ENCODE data around the gene CFAP43.
A peak's percentile ranks its signal among the peaks of the same experiment; 100 is the strongest.

The CFAP43 gene

DNA sequence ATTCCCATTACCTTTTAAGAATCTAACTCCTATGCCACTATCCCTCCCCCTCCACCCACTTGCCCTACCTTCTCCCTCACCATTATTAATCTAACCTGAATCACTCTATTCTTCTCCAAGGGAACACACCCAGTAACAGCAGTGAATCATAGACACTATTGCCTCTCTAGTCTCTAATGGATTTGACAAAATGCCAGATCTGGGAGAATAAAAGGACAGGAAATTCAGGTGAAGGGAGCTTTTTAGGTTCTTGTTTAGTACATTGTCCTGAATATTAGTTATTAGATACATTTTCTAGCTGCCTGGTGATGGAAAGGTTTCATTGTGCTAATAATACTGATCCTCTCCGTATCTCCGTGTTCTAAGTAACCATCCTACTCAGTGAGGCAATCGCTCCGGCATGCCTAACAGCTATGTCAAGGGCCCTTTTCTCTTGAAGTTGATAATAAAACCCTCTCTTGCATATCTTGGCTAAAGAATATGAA is 114.3 kb downstream of the CFAP43 start:
- peaks cover 20% of the 10 kb centered on the region for H3K4me1 Mint-ChIP-seq
- no peak for ATAC-seq

DNA sequence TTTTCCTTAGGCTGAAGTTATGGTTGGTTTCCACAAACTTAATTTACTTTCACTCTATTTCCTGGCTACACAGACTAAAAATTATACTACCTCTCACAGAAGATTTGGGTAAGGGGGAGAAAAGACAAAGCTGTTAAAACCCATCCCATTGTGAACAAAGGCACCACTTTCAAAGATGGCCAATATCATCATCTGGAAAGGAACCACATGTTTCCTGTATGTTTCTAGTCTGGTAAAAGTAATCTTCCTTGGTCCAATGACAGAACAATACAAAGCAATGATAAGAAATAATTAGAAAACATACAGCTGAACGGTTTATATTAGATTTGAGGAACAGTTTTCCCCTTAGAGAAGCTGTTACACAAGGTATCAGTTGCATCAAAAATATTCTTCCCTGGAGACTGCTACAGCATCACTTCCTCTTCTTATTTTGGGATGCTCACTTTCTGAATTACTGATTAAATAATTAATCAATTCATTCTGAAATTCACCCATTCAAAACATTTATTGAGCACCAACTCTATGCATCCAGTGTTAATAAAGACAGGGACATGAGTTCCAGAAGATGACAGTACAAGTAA is 118.7 kb downstream of the CFAP43 start:
- Mint-ChIP-seq H3K4me3 (no peak overlapping the region), H3K27ac (peak overlapping the region in 1 of 2 donors; percentile 38), H3K4me1 (peaks cover 9% of the 10 kb centered on the region), H3K27me3 (peaks cover 15% of the 10 kb centered on the region), H3K9me3 (no peaks in the 10 kb centered on the region)
- no peak for DNase-seq
- ATAC-seq = no peak

More for the DNA sequence above, 114.3 kb downstream of the CFAP43 start:
- H3K27ac Mint-ChIP-seq = no peak overlapping the region
- no peak overlapping the region for H3K4me3 Mint-ChIP-seq
- no peak for DNase-seq
- peaks cover 7% of the 10 kb centered on the region for H3K27me3 Mint-ChIP-seq
- H3K9me3 Mint-ChIP-seq = no peaks in the 10 kb centered on the region

DNA sequence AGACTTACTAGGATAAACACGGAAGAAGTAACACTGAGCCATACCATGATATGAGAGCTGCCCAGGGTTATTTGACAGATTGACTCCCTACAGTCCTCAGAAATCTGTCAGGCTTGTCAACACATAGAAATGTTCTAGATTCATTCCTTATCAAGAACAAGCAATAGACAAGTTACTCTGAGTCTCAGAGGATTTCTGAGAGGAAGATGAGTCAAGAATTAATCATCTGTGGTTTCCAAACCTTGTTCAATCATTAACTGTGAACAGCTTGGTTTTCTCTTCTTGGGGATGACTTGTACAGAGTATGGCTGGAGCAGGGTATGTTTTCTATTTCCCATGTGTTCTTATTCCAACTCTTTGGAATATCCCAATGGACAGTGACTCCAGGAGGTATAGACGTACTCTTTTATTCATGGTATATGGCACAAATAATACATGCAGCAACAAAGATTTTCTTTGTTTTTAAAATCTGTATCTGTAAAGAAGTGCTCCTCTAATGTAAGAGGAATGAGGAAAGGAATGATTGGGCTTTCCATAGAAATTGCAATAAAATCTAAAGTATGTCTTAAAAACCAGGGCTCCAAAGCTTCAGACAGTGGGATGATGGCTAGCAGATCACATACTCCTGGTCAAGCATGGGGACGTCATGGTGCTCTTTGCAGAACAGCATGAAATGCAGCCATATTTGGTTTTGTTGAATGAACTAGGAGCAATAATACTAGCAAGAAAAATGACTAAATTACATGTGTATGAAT is 122.1 kb downstream of the CFAP43 start:
- Mint-ChIP-seq H3K27ac (no peak overlapping the region), H3K9me3 (no peaks in the 10 kb centered on the region), H3K4me3 (no peak overlapping the region), H3K27me3 (peaks cover 8% of the 10 kb centered on the region), H3K4me1 (peaks cover 9% of the 10 kb centered on the region)
- ATAC-seq (peak; percentile 92), DNase-seq (no peak)

DNA sequence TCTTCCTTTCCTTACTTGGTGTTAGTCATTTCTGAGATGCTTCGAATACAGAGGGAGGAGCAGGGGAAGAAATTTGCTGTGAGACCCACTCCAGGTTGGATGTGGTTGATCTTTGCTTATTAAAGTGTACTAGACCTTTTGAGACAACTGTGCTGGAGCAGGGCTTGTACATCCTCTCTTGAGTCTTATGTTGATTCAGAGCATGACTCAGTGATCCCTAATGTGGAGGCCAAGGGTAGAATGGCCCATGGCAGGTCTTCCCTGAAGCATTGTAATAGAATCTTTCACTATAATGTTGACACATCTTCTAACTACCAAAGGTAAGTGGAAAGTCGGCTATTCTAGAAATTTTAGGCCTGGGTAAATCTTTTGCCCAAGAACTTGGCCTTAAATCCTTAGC is 127.2 kb downstream of the CFAP43 start:
- Mint-ChIP-seq H3K4me3 (no peak overlapping the region), H3K4me1 (peaks cover 13% of the 10 kb centered on the region), H3K9me3 (no peaks in the 10 kb centered on the region), H3K27ac (no peak overlapping the region), H3K27me3 (no peaks in the 10 kb centered on the region)
- ATAC-seq = no peak
- DNase-seq = no peak

DNA sequence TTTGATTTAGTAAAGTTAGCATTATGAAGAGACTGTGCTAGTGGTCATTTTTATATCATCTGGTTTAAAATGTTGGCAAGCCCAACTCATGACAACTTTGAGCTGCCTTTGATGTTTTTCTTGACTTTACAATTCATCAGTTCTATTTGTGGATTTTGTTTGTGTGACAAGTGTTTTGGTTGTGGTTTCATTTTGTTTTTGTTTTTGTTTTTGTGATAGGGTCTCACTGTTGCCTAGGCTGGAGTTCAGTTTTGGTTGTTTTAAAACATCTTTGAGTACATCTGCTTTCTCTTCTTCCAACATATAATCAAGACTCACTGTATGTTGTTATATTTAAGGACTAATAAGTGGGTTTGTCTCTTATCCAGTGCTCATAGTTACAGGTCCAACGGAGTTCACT is 127.7 kb downstream of the CFAP43 start:
- Mint-ChIP-seq H3K9me3 (no peaks in the 10 kb centered on the region), H3K27me3 (no peaks in the 10 kb centered on the region), H3K4me3 (no peak overlapping the region), H3K27ac (no peak overlapping the region), H3K4me1 (peaks cover 8% of the 10 kb centered on the region)
- ATAC-seq (no peak), DNase-seq (no peak)

DNA sequence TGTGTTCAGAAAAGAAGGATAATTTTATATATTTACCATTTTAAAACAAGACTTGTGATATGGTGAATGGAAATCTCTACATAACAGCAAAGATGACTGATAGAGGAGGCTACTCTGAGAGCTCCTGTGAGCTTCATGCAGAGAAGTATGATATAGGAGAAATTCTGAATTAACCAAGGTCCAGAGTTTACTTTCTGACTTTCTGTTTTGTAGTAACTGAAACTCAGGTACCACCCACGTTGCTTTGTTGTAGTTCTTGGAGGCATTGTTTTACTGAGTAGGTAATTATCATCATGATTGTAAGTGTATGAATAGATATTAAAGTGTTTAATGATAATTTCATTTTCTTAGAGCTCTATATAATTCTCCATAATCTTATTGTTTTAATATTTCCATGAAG is 128.2 kb downstream of the CFAP43 start:
- no peak overlapping the region for H3K27ac Mint-ChIP-seq
- no peak for ATAC-seq

DNA sequence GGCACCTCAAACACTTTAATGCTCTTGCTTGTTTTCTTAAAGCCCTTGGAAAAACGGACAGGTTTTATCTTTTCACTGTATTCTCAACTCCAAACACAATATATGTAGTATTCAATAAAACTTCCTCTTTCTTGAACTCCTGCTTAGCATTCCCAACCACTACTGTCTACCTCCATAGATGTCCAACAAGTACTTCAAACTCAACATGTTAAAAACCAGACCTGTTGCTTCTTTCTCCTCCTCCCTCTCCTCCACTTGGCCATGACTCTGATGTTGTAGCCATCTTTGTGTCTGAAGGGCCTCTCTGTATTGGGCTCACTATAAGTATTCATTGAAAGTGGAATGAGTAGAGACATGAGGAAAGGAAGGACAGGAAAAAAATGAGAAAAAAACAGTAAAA is 130.3 kb downstream of the CFAP43 start:
- Mint-ChIP-seq H3K27ac (no peak overlapping the region), H3K27me3 (no peaks in the 10 kb centered on the region), H3K4me1 (peaks cover 8% of the 10 kb centered on the region), H3K4me3 (no peak overlapping the region), H3K9me3 (no peaks in the 10 kb centered on the region)
- ATAC-seq (no peak), DNase-seq (no peak)

More for the DNA sequence above, 128.2 kb downstream of the CFAP43 start:
- H3K4me3 Mint-ChIP-seq = no peak overlapping the region
- peaks cover 8% of the 10 kb centered on the region for H3K4me1 Mint-ChIP-seq
- no peaks in the 10 kb centered on the region for H3K9me3 Mint-ChIP-seq
- DNase-seq = no peak
- no peaks in the 10 kb centered on the region for H3K27me3 Mint-ChIP-seq

DNA sequence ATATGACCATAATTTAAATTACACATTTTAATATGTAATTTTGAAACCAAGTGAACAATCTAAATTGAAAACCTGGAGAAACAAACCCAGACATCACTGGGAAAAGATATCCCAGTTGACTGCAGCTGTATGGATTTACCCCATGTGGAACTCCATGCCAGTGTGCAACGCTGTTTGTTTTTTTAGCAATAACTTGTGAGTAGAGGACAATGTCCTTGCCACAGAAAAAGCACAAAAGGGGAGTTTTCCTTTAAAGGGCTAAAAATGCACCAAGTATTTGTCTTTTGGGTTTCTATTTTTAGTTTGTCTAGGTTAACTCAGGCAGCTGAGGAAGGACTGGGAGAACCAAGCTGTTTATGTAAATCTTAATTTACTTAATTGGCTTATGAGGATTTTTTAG is 131.4 kb downstream of the CFAP43 start:
- H3K27me3 Mint-ChIP-seq = no peaks in the 10 kb centered on the region
- H3K9me3 Mint-ChIP-seq = no peaks in the 10 kb centered on the region
- DNase-seq (no peak), ATAC-seq (no peak)
- H3K27ac Mint-ChIP-seq = no peak overlapping the region
- no peak overlapping the region for H3K4me3 Mint-ChIP-seq
- H3K4me1 Mint-ChIP-seq = peaks cover 8% of the 10 kb centered on the region

DNA sequence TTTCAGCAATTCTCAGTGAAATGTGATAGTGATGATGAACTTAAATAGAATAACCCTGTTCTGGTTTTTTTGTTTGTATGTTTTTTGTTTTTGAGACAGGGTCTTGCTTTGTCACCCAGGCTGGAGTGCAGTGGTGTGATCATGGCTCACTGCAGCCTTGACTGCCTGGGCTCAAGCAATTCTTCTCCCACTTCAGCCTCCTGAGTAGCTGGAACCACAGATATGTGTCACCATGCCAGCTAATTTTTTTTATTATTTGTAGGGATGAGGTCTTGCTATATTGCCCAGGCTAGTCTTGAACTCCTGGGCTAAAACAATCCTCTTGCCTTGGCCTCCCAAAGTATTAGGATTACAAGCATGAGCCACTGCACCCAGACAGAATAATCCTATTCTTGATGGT is 132.2 kb downstream of the CFAP43 start:
- no peaks in the 10 kb centered on the region for H3K27me3 Mint-ChIP-seq
- DNase-seq (no peak), ATAC-seq (no peak)
- H3K27ac Mint-ChIP-seq = no peak overlapping the region
- H3K9me3 Mint-ChIP-seq = no peaks in the 10 kb centered on the region
- H3K4me1 Mint-ChIP-seq = peaks cover 6% of the 10 kb centered on the region
- no peak overlapping the region for H3K4me3 Mint-ChIP-seq

DNA sequence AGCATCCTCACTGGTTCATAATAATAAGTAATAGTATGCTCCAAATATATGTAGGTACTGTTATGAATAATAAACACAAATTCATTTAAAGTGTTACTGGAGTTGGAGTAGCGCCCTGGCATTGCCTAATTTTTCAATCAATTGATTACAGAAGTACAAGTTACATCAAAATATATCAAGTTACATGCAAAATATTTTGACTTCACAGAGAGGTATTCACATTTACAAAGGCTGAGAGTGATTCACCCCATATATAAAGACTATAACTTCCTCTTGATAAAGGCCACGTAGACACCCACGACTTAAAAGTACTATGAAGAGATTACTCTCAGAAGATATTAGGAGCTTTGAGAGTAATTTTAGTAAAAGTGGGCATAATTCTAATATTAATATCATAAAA is 132.9 kb downstream of the CFAP43 start:
- no peak overlapping the region for H3K27ac Mint-ChIP-seq
- H3K9me3 Mint-ChIP-seq = no peaks in the 10 kb centered on the region
- DNase-seq = no peak

DNA sequence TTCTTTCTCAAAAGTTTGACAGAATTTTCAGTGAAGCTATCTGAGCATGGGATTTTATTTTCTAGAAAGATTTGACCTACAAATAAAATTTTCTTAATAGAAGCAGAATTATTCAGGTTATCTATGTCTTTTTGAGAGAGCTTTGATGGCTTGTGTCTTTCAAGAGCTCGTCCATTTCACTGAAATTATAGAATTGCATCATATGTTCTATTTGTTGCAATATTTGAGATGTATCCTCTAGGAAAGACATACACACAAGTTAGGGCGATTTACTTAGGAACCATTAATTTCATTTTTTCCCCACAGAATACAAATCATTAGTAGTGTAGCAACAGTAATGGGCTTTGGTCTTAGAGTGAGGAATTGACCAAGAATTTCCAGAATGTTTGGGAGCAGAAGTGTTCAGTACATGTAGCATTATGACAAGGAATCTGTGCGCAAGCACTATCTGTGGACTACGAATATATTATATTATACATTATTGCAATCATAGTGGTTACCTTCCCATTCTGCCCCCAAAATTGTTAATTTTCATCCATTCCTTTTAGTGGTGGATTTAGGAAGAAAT is 133.7 kb downstream of the CFAP43 start:
- Mint-ChIP-seq H3K4me1 (peaks cover 6% of the 10 kb centered on the region), H3K4me3 (no peak overlapping the region), H3K9me3 (no peaks in the 10 kb centered on the region), H3K27ac (no peak overlapping the region), H3K27me3 (no peaks in the 10 kb centered on the region)
- DNase-seq (no peak), ATAC-seq (no peak)

More for the DNA sequence above, 132.9 kb downstream of the CFAP43 start:
- Mint-ChIP-seq H3K27me3 (no peaks in the 10 kb centered on the region), H3K4me1 (no peaks in the 10 kb centered on the region), H3K4me3 (no peak overlapping the region)
- no peak for ATAC-seq

DNA sequence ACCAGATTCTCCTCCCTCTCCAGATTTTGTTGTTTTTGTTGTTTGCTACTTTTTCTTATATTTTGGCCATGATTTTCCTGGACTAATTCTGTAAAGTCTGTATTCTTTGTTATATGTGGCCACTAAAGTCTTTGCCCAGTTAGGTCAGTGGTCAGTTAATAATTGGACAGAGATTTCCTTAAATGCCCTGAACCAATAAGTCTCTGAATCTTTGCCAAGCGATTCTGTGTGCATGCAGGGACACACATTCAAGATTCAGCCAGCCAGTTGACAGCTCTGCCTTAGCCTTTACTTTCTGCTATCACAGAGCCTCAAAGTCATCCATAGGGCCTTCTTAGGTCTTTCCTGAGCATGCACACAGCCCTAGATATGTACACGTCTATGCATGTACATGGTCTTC is 135.5 kb downstream of the CFAP43 start:
- Mint-ChIP-seq H3K27me3 (no peaks in the 10 kb centered on the region), H3K4me3 (no peak overlapping the region), H3K27ac (no peak overlapping the region), H3K4me1 (peaks cover 6% of the 10 kb centered on the region), H3K9me3 (no peaks in the 10 kb centered on the region)
- DNase-seq = no peak
- no peak for ATAC-seq

DNA sequence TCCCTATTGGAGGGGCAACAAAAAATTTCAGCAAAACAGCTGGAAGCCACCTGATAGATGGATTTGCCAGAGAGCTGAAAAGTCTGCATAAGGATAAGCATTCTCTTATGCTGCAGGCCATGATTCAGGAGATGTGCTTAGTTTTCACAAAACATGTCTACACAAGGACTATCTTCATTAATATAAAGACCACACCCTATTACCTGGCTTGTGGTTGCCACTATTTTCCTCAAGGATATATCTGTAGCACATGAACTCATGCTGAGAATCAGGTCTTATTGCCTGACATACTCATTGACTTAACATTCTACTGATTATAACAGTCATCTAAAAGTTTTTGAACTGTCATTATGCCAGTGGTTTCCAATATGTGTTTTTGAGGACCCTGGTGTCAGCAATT is 139.4 kb downstream of the CFAP43 start:
- Mint-ChIP-seq H3K27me3 (no peaks in the 10 kb centered on the region), H3K27ac (no peak overlapping the region), H3K4me3 (no peak overlapping the region), H3K9me3 (no peaks in the 10 kb centered on the region), H3K4me1 (peaks cover 6% of the 10 kb centered on the region)
- no peak for ATAC-seq
- DNase-seq = no peak

DNA sequence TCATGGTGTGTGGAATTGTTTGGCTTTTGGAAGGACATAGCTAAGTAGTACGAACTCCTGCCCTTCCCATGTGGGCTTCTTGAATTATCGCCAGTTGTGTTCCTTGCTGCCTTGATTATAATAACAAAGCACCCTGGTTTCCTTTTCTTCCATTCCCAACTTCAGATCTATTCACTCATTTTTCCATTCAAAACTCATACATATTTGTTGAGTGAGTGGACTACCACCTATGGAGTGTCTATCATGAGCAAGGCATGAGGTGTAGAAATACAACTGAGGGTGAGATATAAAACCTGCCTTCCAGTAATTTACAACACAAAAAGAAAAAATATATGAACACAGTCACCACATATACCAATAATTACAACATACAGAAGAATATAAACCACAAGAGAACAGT is 141.6 kb downstream of the CFAP43 start:
- Mint-ChIP-seq H3K27me3 (no peaks in the 10 kb centered on the region), H3K4me1 (peaks cover 6% of the 10 kb centered on the region), H3K4me3 (no peak overlapping the region), H3K9me3 (no peaks in the 10 kb centered on the region), H3K27ac (no peak overlapping the region)
- ATAC-seq (no peak), DNase-seq (no peak)

DNA sequence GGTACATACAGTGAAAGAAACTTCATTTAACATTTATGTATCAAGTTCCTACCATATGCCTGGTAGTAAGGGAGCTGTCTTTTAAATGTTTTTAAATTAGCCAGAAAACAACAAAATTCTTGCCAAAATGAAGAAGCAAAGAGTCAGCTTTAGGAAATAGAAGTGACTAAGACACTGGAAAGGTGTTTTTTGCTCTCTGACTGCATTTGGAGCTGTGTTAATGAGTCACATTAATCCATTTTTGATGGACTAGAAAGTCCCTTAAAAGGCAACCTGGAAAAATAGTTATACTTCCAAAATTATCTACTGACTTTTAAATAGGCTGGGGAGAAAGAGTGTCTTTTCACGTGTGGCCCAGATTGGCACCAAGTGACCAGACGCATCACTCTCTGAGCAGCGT is 142.5 kb downstream of the CFAP43 start:
- DNase-seq = no peak
- ATAC-seq = no peak
- Mint-ChIP-seq H3K27me3 (no peaks in the 10 kb centered on the region), H3K27ac (no peak overlapping the region), H3K4me1 (peaks cover 6% of the 10 kb centered on the region), H3K4me3 (no peak overlapping the region), H3K9me3 (no peaks in the 10 kb centered on the region)

DNA sequence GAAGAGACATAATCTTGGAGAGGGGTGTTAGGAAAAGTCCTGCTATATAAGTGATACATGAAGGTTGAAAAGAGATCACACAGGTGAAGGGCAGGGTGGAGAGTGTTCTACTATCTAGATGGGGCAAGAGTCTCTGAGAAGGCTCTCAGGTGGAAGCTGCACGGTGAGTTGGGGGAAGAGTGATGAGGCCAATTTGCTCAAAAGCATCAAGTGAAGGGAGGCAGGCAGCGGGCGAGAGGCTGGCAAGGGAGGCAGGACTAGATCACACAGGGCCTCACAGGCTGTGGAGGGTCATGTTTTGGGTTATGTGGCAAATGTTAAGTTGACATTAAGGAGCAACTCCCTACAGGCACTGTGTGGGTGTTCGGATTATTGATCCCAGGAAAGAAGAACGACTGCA is 143.9 kb downstream of the CFAP43 start:
- H3K27ac Mint-ChIP-seq = no peak overlapping the region
- H3K4me1 Mint-ChIP-seq = no peaks in the 10 kb centered on the region
- H3K9me3 Mint-ChIP-seq = no peaks in the 10 kb centered on the region
- ATAC-seq (no peak), DNase-seq (no peak)
- H3K27me3 Mint-ChIP-seq = no peaks in the 10 kb centered on the region
- H3K4me3 Mint-ChIP-seq = no peak overlapping the region

All from stimulated activated naive CD8-positive, alpha-beta T cell treated with anti-CD3 and anti-CD28 coated beads, Interleukin-15, amount 100 ng/mL, for 72 hours (primary cell).